Measurements from ENCODE around the gene CHDH. TPM values are rescaled to one million over a fixed set of nuclear protein-coding genes. Genes with fewer than 3 reads are reported as not detected.
A peak's percentile ranks its signal among the peaks of the same experiment; 100 is the strongest.

The CHDH gene
- polyA plus RNA-seq, 2 of the 4 experiments (the other 2 are of a cell fraction), result 1.1 to 2.8 TPM

DNA sequence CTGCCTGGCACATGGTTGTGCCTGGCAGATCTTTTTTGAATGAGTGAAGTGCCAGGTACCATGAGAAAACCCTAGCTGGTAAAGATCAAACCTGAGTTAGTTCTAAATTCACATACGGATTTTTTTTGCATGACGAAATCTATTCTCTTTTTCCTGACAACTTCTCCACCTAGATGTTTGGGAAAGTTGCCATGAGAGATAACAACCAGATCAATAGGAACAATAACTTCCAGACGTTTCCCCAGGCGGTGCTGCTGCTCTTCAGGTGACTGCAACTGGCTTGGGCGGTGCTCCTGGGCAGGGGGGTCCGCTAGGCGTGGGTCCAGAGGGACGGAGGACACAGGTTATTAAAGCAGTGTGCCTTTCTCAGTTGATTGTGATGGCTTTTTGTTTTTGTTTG is 71.8 kb downstream of the CHDH start:
- Histone ChIP-seq H3K9me3 (no peaks in the 10 kb centered on the region), H3K27ac (no peak overlapping the region), H3K4me2 (no peak overlapping the region), H3K4me1 (peaks cover 5% of the 10 kb centered on the region; the same call in 1 of the 3 replicates), H3K4me3 (no peak overlapping the region)
- TF ChIP-seq ZFP36 (IDR thresholded peaks at IDR 0.05; ENCODE audit: borderline replicate concordance, partially characterized antibody), result no peak
- TF ChIP-seq CHD4 (IDR thresholded peaks at IDR 0.05; ENCODE audit: borderline replicate concordance), result no peak
- TF ChIP-seq RARB (CRISPR knock-in tag; IDR thresholded peaks at IDR 0.05), result no peak
- ATAC-seq (no peak), DNase-seq (ENCODE audit: low read depth in 1 of 2, low spot score in 1 of 2) (no peak), FAIRE-seq (no peak)
- WGBS (ENCODE audit: missing lambda C conversion rate), result 80% methylated on average over 8 of the region's 8 CpGs
- ChIA-PET CTCF (no interaction called here), POLR2A (no interaction called here)

DNA sequence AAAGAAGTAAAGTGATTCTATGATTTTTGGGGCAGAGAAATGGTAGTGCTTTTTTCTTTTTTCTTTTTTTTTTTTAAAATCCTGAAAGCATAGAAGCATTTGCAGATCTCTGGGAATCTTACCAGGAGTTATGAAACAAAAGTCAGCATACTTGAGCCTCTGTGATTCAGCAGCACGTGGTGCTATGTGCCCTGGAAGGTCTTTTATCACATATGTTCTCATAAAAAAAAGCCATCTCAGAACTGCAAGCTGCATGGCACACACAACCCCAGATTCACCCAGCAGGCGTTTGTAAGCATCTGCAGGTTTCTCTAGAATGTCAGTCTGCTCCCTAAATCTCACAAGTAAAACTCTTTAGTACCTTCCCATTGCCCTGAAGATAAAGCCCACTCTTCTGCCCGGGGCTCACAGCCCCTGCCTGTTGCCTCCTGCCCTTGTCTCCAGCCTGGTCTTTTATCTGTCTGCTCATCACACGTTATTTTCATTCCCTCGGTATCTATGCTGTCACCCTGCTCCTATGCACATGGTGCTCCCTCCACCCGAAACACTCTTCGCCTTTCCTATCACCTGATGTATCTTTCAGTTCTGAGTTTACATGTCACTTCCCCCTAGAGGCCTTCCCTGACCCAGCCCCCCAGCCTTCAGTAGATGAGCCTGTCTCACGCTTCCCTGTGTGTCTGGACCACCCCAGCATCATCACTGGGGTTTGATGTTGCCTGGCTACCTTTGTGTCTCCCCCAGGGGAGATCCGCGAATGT is 72.4 kb downstream of the CHDH start:
- no peak for ATAC-seq
- Histone ChIP-seq H3K4me1 (peaks cover 5% of the 10 kb centered on the region; the same call in 1 of the 3 replicates), H3K27ac (no peak overlapping the region), H3K9me3 (no peaks in the 10 kb centered on the region), H3K4me2 (no peak overlapping the region), H3K4me3 (no peak overlapping the region)
- WGBS (ENCODE audit: missing lambda C conversion rate), result 60% methylated on average over 8 of the region's 10 CpGs
- TF ChIP-seq FOXS1 (CRISPR knock-in tag; IDR thresholded peaks at IDR 0.05) (no peak), CHD4 (IDR thresholded peaks at IDR 0.05; ENCODE audit: borderline replicate concordance) (no peak), PHF8 (IDR thresholded peaks at IDR 0.05; ENCODE audit: borderline replicate concordance, low read depth) (no peak), POLR2A (IDR thresholded peaks at IDR 0.05; ENCODE audit: low read length) (no peak), EHMT2 (IDR thresholded peaks at IDR 0.05; ENCODE audit: low read depth) (no peak), CBX8 (IDR thresholded peaks at IDR 0.05) (no peak), HOXB13 (CRISPR knock-in tag; IDR thresholded peaks at IDR 0.05; ENCODE audit: low read depth) (no peak), MYC (IDR thresholded peaks at IDR 0.05; ENCODE audit: borderline replicate concordance, low read length) (no peak), RAD21 (conservative IDR thresholded peaks at IDR 0.05 in 1 of 2, IDR thresholded peaks at IDR 0.05 in 1 of 2) (no peak), NFE2L2 (conservative IDR thresholded peaks at IDR 0.05; ENCODE audit: low read length) (no peak), ZFP36 (IDR thresholded peaks at IDR 0.05; ENCODE audit: borderline replicate concordance, partially characterized antibody) (no peak), MAFK (IDR thresholded peaks at IDR 0.05; ENCODE audit: partially characterized antibody) (no peak), ZC3H11A (IDR thresholded peaks at IDR 0.05) (no peak)
- TF ChIP-seq, protein P1, sequence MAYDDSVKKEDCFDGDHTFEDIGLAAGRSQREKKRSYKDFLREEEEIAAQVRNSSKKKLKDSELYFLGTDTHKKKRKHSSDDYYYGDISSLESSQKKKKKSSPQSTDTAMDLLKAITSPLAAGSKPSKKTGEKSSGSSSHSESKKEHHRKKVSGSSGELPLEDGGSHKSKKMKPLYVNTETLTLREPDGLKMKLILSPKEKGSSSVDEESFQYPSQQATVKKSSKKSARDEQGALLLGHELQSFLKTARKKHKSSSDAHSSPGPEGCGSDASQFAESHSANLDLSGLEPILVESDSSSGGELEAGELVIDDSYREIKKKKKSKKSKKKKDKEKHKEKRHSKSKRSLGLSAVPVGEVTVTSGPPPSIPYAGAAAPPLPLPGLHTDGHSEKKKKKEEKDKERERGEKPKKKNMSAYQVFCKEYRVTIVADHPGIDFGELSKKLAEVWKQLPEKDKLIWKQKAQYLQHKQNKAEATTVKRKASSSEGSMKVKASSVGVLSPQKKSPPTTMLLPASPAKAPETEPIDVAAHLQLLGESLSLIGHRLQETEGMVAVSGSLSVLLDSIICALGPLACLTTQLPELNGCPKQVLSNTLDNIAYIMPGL (CRISPR knock-in tag; IDR thresholded peaks at IDR 0.05; ENCODE audit: borderline replicate concordance), result no peak
- ChIA-PET POLR2A (no interaction called here), CTCF (no interaction called here)
- no peak for FAIRE-seq
- DNase-seq (ENCODE audit: low read depth in 1 of 2, low spot score in 1 of 2), result no peak

DNA sequence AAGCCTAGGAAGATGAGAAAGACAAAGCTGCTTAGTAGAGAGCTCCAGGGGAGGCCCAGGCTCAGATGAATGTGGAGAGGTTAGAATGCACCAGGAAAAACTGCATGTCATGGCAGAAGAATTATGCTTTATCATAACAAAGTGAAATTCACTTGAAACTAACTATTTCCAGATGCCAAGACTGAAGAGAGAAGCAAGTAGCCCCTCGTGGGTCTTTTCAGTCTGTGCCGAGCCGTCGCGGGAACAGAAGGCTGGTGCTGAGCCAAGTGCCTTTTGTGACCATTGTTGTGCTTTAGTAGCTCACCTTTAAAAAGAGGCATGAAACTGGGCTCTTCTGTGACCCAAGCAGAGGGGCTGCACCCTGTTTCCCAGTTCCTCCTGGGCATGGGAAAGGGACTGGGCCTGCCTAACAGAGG is 73.2 kb downstream of the CHDH start:
- Histone ChIP-seq H3K9me3 (no peaks in the 10 kb centered on the region), H3K4me2 (no peak overlapping the region), H3K4me3 (no peak overlapping the region), H3K27ac (0 out of 6 replicates have a peak overlapping the region, but pooled peaks of 1 of the 2 experiments have one; percentile 30), H3K4me1 (peaks cover 5% of the 10 kb centered on the region; the same call in 1 of the 3 replicates)
- 74% methylated on average over 5 of the region's 5 CpGs for WGBS (ENCODE audit: missing lambda C conversion rate)
- TF ChIP-seq, protein P2, sequence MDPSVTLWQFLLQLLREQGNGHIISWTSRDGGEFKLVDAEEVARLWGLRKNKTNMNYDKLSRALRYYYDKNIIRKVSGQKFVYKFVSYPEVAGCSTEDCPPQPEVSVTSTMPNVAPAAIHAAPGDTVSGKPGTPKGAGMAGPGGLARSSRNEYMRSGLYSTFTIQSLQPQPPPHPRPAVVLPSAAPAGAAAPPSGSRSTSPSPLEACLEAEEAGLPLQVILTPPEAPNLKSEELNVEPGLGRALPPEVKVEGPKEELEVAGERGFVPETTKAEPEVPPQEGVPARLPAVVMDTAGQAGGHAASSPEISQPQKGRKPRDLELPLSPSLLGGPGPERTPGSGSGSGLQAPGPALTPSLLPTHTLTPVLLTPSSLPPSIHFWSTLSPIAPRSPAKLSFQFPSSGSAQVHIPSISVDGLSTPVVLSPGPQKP (IDR thresholded peaks at IDR 0.05; ENCODE audit: low read depth, low read length), result no peak
- TF ChIP-seq SREBF2 (IDR thresholded peaks at IDR 0.05) (no peak), TP53 (CRISPR knock-in tag; IDR thresholded peaks at IDR 0.05) (no peak), KDM5A (IDR thresholded peaks at IDR 0.05) (no peak), HOXB5 (CRISPR knock-in tag; IDR thresholded peaks at IDR 0.05) (no peak), ZNF302 (CRISPR knock-in tag; IDR thresholded peaks at IDR 0.05) (no peak)
- TF ChIP-seq, protein P3, sequence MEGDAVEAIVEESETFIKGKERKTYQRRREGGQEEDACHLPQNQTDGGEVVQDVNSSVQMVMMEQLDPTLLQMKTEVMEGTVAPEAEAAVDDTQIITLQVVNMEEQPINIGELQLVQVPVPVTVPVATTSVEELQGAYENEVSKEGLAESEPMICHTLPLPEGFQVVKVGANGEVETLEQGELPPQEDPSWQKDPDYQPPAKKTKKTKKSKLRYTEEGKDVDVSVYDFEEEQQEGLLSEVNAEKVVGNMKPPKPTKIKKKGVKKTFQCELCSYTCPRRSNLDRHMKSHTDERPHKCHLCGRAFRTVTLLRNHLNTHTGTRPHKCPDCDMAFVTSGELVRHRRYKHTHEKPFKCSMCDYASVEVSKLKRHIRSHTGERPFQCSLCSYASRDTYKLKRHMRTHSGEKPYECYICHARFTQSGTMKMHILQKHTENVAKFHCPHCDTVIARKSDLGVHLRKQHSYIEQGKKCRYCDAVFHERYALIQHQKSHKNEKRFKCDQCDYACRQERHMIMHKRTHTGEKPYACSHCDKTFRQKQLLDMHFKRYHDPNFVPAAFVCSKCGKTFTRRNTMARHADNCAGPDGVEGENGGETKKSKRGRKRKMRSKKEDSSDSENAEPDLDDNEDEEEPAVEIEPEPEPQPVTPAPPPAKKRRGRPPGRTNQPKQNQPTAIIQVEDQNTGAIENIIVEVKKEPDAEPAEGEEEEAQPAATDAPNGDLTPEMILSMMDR (IDR thresholded peaks at IDR 0.05), result no peak
- DNase-seq (ENCODE audit: low read depth in 1 of 2, low spot score in 1 of 2), result no peak
- ChIA-PET CTCF (no interaction called here), POLR2A (no interaction called here)
- FAIRE-seq, result no peak
- ATAC-seq, result 0 out of 6 replicates have a peak, but pooled peaks of 1 of the 2 experiments have one; percentile 11

Data from A549 (cell line).